HG02678 (cell line): Measurements from ENCODE around the gene IRF9.
A peak's percentile ranks its signal among the peaks of the same experiment; 100 is the strongest.

ENCODE experiments used
- ATAC-seq: cut with Tn5 transposase; IDR thresholded peaks from one replicate; pipeline ENCODE4 v1.9.1; 2021; ENCODE audit warnings: mild to moderate bottlenecking, moderate library complexity; ENCODE audit not compliant: unreplicated experiment

The IRF9 gene

GRCh38 chr14:24176599-24176998, 15.5 kb downstream of the IRF9 start:
- no peak for ATAC-seq

GRCh38 chr14:24177041-24177825, 16.2 kb downstream of the IRF9 start:
- no peak for ATAC-seq

GRCh38 chr14:24177891-24178290, 16.8 kb downstream of the IRF9 start:
- no peak for ATAC-seq

DNA sequence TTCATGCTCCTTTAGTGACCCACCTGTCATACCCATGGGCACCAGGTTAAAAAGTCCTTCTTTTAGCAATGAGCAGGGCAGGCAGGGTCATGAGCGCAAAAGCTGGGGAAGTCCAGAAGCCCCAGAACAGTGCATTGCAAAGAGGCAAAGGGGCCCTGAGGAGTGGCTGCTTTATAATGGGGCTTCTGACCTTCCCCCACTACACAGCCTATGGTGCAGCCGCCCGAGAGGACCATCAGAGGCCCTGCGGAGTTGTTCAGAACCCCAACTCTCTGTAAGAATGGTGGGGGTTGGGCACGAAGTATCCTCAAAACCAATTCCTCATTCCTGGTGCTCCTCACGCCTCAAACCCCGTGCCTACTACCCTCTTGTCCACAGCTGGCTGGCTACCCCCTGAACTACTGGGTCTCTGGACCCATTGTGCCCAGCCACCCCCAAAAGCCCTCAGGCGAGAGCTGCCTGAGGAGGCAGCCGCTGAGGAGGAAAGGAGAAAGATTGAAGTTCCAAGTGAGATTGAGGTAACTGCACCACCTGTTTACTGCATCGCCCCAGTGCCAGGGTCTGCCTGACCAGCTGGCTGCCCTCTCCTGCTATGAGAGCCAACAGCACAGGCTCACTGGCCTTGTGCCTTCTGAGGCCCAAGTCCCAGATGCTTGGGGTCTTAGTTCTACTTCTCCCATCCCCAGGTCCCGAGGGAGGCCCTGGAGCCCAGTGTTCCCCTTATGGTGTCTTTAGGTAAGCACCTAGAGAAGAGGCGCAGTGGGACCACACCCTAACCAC, 17.5 kb downstream of the IRF9 start:
- no peak for ATAC-seq

DNA sequence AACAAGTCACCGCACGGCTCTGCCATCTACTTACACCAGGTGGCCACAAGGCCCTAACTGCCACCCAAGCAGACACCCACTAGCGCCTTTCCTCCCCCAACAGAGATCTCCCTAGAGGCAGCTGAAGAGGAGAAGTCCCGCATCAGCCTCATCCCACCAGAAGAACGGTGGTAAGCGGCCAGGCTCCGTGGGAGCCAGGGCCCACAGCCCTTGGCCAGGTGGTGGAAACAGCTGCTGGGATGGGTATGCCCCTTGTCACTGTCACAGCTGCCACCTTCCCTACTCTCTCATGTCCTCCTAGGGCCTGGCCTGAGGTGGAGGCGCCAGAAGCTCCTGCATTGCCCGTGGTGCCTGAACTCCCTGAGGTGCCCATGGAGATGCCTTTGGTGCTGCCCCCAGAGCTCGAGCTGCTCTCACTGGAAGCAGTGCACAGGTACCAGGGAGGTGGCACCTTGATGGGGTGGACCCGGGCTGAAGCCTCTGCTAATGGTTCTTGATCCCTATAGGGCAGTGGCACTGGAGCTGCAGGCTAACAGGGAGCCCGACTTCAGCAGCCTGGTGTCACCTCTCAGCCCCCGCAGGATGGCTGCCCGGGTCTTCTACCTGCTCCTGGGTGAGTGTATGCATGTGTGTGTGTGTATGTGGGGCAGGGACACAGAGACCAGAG, 18.4 kb downstream of the IRF9 start:
- ATAC-seq: no peak

GRCh38 chr14:24179961-24180796, 19.1 kb downstream of the IRF9 start:
- ATAC-seq: no peak

DNA sequence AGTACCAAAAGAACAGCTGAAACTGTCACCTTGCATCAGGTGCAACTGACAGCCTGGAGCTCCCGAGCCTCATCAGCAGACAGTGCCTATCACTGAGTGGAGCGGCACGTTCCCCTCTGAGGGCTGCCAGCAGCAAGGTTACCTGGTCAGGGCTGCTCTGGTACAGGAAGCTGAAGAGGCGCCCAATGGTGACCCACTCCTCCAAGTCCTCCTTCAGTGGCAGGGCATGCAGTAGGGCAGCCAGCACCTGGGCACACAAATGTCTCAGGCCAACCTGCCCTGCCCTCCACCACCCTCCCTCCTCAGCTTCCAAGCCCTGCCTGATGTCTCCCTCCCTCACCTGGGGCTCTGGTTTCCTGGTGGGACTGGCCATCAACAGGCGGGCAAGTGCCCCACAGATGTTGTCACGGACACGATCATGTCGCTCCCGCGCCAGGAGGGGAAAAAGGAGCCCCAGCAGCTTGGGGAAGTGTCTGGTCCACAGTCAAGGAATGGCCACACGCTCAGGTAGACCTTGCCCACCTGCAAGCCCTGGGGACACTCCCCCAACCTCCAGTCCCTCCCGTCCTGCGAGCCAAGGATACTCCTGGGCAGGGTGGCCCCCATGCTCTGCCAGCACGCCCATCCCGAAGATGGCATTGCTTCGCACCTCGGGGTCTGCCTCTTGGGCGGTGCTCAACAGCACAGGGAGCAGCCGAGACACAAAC, 20.5 kb downstream of the IRF9 start:
- no peak for ATAC-seq

DNA sequence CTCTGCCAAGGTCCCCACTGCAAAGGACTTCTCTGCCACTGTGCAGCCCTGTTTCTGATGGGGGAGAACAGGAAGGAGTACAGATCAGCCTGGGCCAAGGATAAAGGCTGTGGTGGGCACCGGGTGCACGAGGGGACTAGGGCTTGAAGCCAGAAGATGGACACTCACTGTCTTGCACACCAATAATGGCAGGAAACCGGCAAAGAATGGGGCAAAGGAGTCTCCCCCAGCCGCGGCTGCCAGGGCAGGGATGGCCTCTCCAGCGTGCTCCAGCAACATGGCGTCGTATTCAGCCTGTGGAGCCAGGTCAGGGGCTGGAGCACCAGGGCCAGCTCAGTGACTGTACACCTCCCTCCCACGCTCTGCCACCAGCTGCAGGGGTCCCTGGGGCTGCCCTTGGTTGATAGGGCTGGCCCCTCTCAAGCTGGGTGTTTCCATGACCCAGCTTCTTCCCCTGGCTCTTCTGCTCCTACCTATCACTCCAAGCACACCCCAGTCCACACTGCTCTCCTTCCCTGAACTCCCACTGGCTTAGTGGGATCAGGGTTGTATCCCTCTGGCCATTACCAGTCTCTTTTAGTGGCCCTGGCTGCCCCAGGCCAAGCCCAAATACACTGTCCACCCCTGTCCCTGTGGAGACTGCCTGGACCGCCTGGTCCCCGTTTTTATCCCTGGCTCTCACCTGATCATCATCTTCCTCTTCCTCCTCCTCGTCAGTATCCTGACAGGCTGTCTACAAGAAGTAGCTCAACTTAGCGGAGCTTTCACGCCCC, 21.2 kb downstream of the IRF9 start:
- no peak for ATAC-seq

DNA sequence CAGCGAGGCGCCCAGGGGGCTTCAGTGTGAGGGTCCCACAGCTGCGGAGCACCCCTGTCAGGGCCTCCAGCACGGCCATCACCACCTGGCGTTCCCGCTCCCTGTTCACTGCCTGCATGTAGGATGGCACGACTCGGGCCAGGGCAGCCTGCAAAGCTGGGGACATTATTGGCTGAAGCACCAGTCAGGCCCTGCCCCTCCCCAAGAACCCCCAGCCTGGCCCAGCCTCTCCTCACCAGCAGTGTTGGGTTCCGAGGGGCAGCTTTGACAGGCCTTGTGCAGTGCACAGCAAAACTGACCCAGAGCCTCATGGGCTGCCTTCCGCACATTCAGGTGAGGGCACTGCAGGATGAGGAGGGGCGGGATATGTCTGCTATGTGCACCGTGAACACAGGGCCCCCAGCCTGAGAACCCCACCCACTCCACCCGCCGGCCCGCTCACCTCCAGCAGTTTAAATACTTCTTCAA, 22.0 kb downstream of the IRF9 start:
- ATAC-seq: no peak

GRCh38 chr14:24184104-24184970, 23.3 kb downstream of the IRF9 start:
- ATAC-seq: no peak

DNA sequence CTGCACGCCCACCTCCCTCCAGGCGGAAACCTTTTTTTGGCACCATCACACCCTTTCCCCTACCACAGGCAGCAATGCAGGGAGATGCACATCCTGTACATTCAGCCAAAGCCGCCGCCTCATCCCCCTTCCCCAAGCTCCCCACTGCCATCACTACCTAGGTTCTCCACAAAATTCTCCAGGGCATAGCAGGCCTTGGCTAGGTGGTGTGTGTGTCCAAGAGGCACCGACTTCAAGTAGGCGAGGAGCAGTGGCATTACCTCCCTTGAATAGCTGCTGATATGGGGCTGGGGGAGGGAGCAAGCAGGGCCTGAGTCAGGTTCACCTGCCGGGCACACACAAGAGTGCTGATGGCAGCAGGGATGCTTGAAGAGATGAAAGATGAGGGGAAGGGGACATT, 24.0 kb downstream of the IRF9 start:
- ATAC-seq: no peak

DNA sequence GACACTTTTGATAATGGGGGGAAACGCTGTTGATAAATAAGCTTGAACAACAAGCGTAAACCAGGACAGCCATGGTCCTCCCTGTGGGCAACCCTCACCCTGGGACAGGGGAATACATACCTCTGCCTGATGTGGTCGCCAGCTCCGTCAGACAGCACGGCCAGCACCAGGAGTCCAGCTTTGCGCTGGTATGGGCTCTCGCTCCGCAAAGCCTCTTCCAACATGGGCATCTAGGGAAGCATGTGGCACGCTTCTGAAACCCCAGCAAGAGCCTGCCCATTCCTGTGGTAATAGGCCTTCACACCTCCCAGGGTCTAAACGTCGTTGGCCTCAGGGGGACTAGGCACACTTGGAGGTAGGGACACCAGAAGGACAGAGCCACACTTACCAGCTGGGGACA, 24.7 kb downstream of the IRF9 start:
- ATAC-seq: no peak

DNA sequence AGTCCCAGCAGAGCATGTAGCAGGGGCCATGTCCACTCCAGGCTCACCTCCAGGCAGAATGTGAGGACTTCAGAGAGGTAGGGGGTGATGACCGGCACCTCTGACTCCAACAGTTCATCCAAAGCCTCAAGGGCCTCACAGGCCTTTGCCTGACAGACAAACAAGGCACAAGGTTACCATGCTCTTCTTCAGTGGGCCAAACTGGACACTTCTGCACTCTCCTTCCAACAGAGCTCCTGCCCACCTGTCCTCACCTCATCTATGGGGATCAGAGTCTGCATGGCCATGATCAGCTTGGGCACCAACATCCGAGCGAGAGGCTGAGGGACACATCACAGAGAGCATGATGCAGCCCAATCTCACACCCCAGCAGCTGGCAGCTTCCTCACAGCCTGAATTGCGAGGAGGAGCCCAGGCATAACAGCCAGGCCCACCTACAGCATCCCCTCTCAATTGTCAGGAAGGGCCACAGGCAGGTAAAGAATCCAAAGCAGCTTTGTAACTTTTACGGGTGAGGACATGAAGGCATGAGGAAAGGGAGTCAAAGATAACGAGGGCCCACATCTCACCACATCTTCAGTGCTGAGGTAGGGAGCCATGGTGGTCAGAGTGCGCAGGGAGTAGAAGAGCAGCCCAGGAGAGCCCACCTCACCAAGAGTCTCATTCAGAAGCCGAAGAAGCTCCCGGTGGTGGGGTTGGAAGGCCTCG, 25.9 kb downstream of the IRF9 start:
- no peak for ATAC-seq

DNA sequence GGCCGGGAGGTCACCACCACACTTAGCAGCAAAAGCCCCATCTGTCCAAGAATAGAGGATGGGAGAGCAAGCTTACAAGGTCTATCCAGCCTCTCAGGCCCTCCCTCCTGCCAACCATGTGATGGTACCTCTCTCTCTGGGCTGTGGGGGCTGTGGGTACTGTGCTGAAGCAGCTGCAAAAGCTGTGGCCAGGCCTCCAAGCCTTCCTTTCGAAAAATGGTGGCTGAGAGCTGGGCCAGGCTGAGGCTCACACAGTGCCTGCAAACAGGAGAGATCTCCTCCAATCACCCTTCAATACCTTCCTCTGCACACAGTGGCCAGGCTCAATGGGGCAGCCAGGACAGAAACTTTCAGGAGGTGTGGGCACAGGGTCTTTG, 26.5 kb downstream of the IRF9 start:
- ATAC-seq: no peak

DNA sequence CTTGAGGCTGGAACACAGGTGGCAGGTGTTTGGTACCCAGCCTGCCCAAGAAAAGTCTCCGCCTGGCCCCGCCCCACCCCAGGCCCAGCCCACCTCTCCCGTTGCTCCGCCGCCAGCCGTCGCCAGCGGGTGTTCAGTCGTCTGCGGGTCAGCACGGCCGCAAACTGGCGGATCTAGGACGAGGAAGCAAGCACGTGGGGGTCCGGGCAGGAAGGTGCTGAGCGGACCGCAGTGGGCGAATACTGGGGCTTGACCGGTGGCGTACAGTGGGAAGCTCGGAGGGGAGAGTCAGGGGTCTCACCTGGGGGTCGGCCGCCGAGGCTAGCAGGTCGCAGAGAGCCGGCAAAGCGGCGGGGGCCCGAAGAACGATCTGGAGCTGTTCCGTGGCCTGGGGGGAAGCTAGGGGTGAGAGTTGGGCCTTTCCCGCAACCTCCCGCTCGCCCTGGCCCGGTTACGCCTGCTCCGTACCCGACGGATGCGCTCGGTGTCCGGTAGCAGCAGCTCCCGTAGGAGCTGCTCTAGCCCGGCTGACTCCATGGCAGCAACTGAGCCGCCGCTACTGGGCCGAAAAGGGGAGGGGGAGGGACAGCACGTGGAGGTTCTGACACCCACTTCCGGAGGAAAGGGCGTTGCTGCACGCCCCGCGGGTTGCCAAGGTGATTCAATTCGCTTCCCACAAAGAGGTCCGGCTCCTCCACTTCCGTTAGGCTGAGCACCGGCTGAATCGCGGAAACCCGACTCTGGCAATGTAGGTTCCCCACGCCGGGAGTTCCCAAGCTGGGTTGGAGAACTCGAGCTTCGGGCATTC, 27.4 kb downstream of the IRF9 start, which contains the start of gene IPO4:
Gene IPO4, minus strand, starts transcription at position 566 of the 808 bp plus-strand sequence. Its CDS starts 29 bp downstream, at position 537.
- peak; percentile 90 for ATAC-seq

DNA sequence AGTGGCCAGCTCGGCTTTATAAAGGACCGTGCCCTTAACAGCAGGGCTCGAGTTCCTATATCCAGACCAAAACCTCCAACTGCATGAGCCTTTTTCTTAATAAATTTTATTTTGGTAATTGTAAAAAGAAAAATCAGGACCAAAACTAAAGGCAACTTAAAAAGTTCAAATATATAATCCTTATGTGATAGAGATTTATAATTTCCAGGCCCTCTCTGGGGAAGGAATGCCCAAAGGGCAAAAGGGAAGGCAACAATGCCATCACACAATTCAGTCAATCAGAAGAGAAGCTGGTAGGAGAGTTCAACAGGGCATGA, 28.0 kb downstream of the IRF9 start:
- ATAC-seq: no peak

- ATAC-seq: no peak
Measured at GRCh38 chr14:24189460-24189859, 28.4 kb downstream of the IRF9 start.
